Measurements from ENCODE around the gene HDX. TPM values are rescaled to one million over a fixed set of nuclear protein-coding genes. Genes with fewer than 3 reads are reported as not detected.
"Not testable (repeated sequence)": the region's sequence is repeated elsewhere in the genome, so short reads cannot be mapped to it uniquely, and the experiment has no call there.

The HDX gene, protein sequence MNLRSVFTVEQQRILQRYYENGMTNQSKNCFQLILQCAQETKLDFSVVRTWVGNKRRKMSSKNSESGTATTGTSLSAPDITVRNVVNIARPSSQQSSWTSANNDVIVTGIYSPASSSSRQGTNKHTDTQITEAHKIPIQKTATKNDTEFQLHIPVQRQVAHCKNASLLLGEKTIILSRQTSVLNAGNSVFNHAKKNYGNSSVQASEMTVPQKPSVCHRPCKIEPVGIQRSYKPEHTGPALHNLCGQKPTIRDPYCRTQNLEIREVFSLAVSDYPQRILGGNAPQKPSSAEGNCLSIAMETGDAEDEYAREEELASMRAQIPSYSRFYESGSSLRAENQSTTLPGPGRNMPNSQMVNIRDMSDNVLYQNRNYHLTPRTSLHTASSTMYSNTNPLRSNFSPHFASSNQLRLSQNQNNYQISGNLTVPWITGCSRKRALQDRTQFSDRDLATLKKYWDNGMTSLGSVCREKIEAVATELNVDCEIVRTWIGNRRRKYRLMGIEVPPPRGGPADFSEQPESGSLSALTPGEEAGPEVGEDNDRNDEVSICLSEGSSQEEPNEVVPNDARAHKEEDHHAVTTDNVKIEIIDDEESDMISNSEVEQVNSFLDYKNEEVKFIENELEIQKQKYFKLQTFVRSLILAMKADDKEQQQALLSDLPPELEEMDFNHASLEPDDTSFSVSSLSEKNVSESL
- total RNA-seq (2014; rRNA removed; shearing (Covaris generic)): 8.7 and 15.3 TPM in 2 replicates
- polyA plus RNA-seq (2016; fragmentation: Nextera tagmentation; extraction: Ambion mirVana): 12.7 and 16.3 TPM in 2 replicates
- long read RNA-seq, full-length matches to known transcripts: 1 of 4 reads
- long read RNA-seq, partial matches to known transcripts: 2 of 4 reads
- long read RNA-seq, other reads (novel, unspliced or antisense): 1 of 4 reads

DNA sequence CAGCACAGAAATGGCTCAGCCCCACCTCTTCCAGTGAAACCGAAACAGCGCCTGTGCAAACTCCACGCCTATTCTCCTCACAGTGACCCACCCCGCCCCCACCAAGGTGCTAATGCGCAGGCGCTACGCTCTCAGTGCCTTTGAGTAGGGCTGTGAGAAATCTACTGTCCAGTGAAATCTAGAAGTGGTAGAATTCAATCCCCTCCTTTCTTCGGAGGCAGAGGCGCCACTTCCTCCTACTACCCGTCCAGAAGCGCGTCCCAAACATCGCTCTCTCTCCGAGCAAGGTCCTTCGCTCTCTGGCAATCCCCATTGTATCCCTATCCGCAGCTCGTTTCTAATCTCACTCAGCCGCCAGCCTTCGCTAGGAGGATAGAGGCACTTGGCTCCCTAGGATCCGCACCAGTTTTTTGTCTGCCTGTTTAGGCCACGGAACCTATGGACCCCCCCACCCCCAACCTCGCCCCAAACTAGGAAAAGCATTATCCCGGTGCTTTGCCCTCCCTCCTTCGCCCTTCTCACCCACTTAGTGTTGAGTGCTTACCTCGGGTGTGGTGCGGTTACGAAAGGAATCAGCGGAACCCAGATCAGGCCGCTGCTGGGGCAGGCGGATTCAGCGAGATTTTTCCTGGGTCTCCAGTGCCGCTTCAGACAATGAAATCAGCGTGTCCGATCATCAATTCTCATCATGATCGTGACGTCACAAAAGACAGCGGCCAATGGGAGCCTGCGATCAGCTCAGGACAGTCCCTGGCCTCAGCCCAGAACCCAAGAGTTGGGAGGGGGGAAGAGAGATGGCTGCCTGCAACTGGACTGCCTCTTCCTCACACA is at the start of gene HDX:
Gene HDX, minus strand, starts transcription at position 656 of the 831 bp plus-strand sequence. CDS start 27,056 bp downstream, outside the sequence.
- peak within 1 kb of the TSS; percentile 89 for H2AFZ ChIP-seq
- H3K4me3 ChIP-seq: peak within 1 kb of the TSS; percentile 60
- peak; percentile 76 for DNase-seq (ENCODE audit: low spot score)
- peak; percentile 95 for ATAC-seq
- H3K79me2 ChIP-seq (replicated peaks; ENCODE audit: insufficient read depth): peaks cover 22% of the 10 kb centered on the region
- Mint-ChIP-seq H3K4me3 (peak within 1 kb of the TSS; percentile 93), H3K4me1 (peaks cover 9% of the 10 kb centered on the region; the same call in 2 of the 3 replicates), H3K27me3 (ENCODE audit: insufficient read depth, low read depth, poor library complexity) (peaks cover 2% of the 10 kb centered on the region), H3K9me3 (no peaks in the 10 kb centered on the region; the same call in 2 of the 3 replicates), H3K36me3 (ENCODE audit: low read depth) (no peaks in the 10 kb centered on the region), H3K27ac (peak within 1 kb of the TSS; percentile 97)
- no peaks in the 10 kb centered on the region for H3K27me3 ChIP-seq (ENCODE audit: insufficient read depth)
- H3K27ac ChIP-seq (ENCODE audit: low read depth): peak within 1 kb of the TSS; percentile 94
- no peaks in the 10 kb centered on the region for H3K9me2 ChIP-seq (ENCODE audit: insufficient read depth)
- TF ChIP-seq JUNB (IDR thresholded peaks at IDR 0.05; ENCODE audit: unreplicated experiment): no peak
- TF ChIP-seq EZH2phosphoT487 (IDR thresholded peaks at IDR 0.05; ENCODE audit: unreplicated experiment): no peak
- peak; percentile 38; the same call in 1 of the 2 replicates for TF ChIP-seq POLR2AphosphoS5 (IDR thresholded peaks at IDR 0.05; ENCODE audit: low read depth)
- TF ChIP-seq, protein P1, sequence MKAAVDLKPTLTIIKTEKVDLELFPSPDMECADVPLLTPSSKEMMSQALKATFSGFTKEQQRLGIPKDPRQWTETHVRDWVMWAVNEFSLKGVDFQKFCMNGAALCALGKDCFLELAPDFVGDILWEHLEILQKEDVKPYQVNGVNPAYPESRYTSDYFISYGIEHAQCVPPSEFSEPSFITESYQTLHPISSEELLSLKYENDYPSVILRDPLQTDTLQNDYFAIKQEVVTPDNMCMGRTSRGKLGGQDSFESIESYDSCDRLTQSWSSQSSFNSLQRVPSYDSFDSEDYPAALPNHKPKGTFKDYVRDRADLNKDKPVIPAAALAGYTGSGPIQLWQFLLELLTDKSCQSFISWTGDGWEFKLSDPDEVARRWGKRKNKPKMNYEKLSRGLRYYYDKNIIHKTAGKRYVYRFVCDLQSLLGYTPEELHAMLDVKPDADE (IDR thresholded peaks at IDR 0.05): no peak
- TF ChIP-seq CREB1 (CRISPR knock-in tag; IDR thresholded peaks at IDR 0.05; ENCODE audit: low read depth): peak; percentile 97
- no peaks in the 10 kb centered on the region for H3F3A ChIP-seq (replicated peaks; ENCODE audit: low read depth)
- no peaks in the 10 kb centered on the region for H4K20me1 ChIP-seq (replicated peaks; ENCODE audit: insufficient read depth)
- no peaks in the 10 kb centered on the region for H3K36me3 ChIP-seq (ENCODE audit: insufficient read depth)
- H3K4me2 ChIP-seq: peak within 1 kb of the TSS; percentile 79
- H3K4me1 ChIP-seq (ENCODE audit: insufficient read depth): no peaks in the 10 kb centered on the region; the same call in 1 of the 2 replicates

DNA sequence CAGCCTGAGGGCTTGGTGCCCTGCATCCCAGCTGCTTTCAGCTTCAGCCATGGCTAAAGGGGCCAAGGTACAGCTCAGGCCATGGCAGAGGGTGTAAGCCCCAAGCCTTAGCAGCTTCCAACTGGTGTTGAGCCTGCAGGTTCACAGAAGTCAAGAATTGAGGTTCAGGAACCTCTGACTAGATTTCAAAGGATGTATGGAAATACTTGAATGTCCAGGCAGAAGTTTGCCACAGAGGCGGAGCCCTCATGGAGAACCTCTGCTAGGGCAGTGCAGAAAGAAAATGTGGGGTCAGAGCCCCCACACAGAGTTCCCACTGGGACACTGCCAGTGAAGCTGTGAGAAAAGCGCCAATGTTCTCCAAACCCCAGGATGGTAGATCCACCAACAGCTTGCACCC is 39.1 kb upstream of the HDX start:
- not testable (repeated sequence) for ATAC-seq; H3K27ac ChIP-seq (ENCODE audit: low read depth); H3K27ac Mint-ChIP-seq; H4K20me1 ChIP-seq (replicated peaks; ENCODE audit: insufficient read depth); H2AFZ ChIP-seq; H3K4me1 ChIP-seq (ENCODE audit: insufficient read depth); H3K79me2 ChIP-seq (replicated peaks; ENCODE audit: insufficient read depth); H3K27me3 ChIP-seq (ENCODE audit: insufficient read depth); H3K36me3 ChIP-seq (ENCODE audit: insufficient read depth); H3K4me2 ChIP-seq; H3K27me3 Mint-ChIP-seq (ENCODE audit: insufficient read depth, low read depth, poor library complexity); H3K4me3 ChIP-seq; H3K4me1 Mint-ChIP-seq; H3K4me3 Mint-ChIP-seq; H3K9me2 ChIP-seq (ENCODE audit: insufficient read depth); H3F3A ChIP-seq (replicated peaks; ENCODE audit: low read depth)
- Mint-ChIP-seq H3K36me3 (ENCODE audit: low read depth) (peaks cover 15% of the 10 kb centered on the region; the same call in 2 of the 3 replicates), H3K9me3 (peaks cover 33% of the 10 kb centered on the region)
- DNase-seq (ENCODE audit: low spot score): peak; percentile 2

DNA sequence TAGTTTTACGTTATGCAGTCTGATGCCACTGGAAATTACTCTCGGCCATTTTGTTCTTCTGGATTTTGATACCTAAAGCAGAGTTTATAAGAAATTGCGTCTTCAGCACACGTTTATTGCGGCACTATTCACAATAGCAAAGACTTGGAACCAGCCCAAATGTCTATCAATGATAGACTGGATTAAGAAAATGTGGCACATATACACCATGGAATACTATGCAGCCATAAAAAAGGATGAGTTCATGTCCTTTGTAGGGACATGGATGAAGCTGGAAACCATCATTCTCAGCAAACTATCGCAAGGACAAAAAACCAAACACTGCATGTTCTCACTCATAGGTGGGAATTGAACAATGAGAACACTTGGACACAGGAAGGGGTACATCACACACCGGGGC is 35.4 kb upstream of the HDX start:
- not testable (repeated sequence) for H3K27ac ChIP-seq (ENCODE audit: low read depth); H3K27me3 Mint-ChIP-seq (ENCODE audit: insufficient read depth, low read depth, poor library complexity); H3K79me2 ChIP-seq (replicated peaks; ENCODE audit: insufficient read depth); H3K4me2 ChIP-seq; H3K36me3 ChIP-seq (ENCODE audit: insufficient read depth); H3K27ac Mint-ChIP-seq; H4K20me1 ChIP-seq (replicated peaks; ENCODE audit: insufficient read depth); H3K27me3 ChIP-seq (ENCODE audit: insufficient read depth); H3K9me2 ChIP-seq (ENCODE audit: insufficient read depth); H3K4me1 ChIP-seq (ENCODE audit: insufficient read depth); H3K4me3 Mint-ChIP-seq; H3K4me1 Mint-ChIP-seq; H2AFZ ChIP-seq; ATAC-seq; H3F3A ChIP-seq (replicated peaks; ENCODE audit: low read depth); DNase-seq (ENCODE audit: low spot score); H3K4me3 ChIP-seq
- peaks cover 12% of the 10 kb centered on the region; the same call in 2 of the 3 replicates for H3K36me3 Mint-ChIP-seq (ENCODE audit: low read depth)
- peaks cover 33% of the 10 kb centered on the region for H3K9me3 Mint-ChIP-seq
